Neutrophil (primary cell): Measurements from ENCODE around the gene LMO2.
"Not testable (repeated sequence)": the region's sequence is repeated elsewhere in the genome, so short reads cannot be mapped to it uniquely, and the experiment has no call there.

Source experiments
- H3K27ac ChIP-seq: fragments of 200-600 bp; sonication (generic); 2 replicates; pipeline ENCODE4 v1.5.1; 2016; ENCODE audit warnings: mild to moderate bottlenecking, moderate library complexity
- H3K27me3 ChIP-seq: fragments of 200-600 bp; sonication (generic); 2 replicates; pipeline ENCODE4 v1.6.0; 2016; ENCODE audit warnings: mild to moderate bottlenecking
- H3K36me3 ChIP-seq: fragments of 200-600 bp; sonication (generic); 2 replicates; pipeline ENCODE4 v1.5.1; 2017
- H3K4me1 ChIP-seq, 2 experiments: fragments of 200-600 bp in 1 of 2; sonication (generic) in 1 of 2; 1 replicate in 1 of 2; 2 replicates in 1 of 2; pipeline versions ENCODE4 v1.5.1 to v1.6.1; 2013 to 2016; ENCODE audit warnings: low read depth in 1 of 2, low read length in 1 of 2, mild to moderate bottlenecking in 1 of 2, moderate library complexity in 1 of 2; ENCODE audit not compliant: control insufficient read depth in 1 of 2, insufficient read depth in 1 of 2
- H3K4me3 ChIP-seq, 2 experiments: fragments of 200-600 bp in 1 of 2; sonication (generic) in 1 of 2; 1 replicate in 1 of 2; 2 replicates in 1 of 2; pipeline ENCODE4 v1.5.1; 2013 to 2016; ENCODE audit warnings: low read depth in 1 of 2, low read length in 1 of 2, mild to moderate bottlenecking in 1 of 2, moderate library complexity in 1 of 2
- H3K9me3 ChIP-seq: fragments of 200-600 bp; sonication (generic); 2 replicates; pipeline ENCODE4 v1.5.1; 2016
- CTCF ChIP-seq: fragments of 200-600 bp; sonication (generic); IDR thresholded peaks from 2 replicates; pipeline ENCODE4 v1.5.1; 2016; ENCODE audit warnings: antibody characterized with exemption

LMO2 gene

DNA sequence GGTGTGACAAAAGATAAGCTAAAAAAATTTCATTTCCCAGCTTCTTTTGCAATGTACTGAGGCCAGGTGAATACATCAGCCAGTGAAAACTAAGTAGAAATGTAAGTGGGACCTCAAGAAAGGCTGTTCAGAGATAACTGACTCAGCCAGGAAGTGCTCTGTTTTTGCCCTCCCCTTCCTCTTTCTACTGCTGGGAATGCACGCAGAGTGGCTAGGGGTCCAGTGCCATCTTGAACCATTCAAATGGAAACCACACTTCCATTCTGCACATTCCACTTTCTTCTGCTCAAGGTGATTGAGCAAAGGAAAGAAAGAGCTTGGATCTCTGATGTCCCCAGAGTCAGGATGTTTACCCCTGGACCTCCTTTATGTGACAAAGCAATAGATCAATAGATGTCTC is 27.8 kb upstream of the LMO2 start:
- Histone ChIP-seq H3K9me3 (no peaks in the 10 kb centered on the region), H3K36me3 (no peaks in the 10 kb centered on the region), H3K4me3 (peak overlapping the region in 1 of 2 experiments; percentile 20), H3K4me1 (peaks cover 20 to 21% of the 10 kb centered on the region in 2 experiments), H3K27me3 (no peaks in the 10 kb centered on the region), H3K27ac (peak overlapping the region; percentile 67)
- no peak for TF ChIP-seq CTCF

- peaks cover 42 to 44% of the 10 kb centered on the region in 2 experiments for H3K4me1 ChIP-seq
- not testable (repeated sequence) for H3K4me3 ChIP-seq, H3K36me3 ChIP-seq, H3K9me3 ChIP-seq, H3K27me3 ChIP-seq, H3K27ac ChIP-seq
These were observed 25.5 kb upstream of the LMO2 start for GRCh38 chr11:33917402-33917801.

DNA sequence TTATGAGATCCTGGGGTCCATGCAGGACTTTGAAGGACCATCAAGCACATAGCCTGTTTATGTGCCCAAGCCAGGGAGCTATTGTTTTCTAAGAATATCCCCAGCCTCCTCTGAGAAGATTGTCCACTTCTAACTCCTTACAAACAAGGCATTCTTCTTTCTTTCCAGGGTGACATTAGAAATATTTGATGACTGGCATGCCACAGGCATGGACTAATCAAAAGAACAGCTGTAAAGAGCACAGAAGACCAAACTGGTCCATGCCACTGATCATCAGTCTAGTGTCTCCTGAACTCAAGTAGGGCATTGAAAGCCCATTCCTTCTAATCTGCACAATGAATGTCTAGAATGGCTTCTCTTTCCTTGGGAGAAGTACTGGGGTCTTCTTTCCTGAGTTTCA is 24.9 kb upstream of the LMO2 start:
- no peak for TF ChIP-seq CTCF
- no peaks in the 10 kb centered on the region for H3K36me3 ChIP-seq
- no peak overlapping the region for H3K4me3 ChIP-seq
- H3K27me3 ChIP-seq, result no peaks in the 10 kb centered on the region
- no peaks in the 10 kb centered on the region for H3K9me3 ChIP-seq
- no peak overlapping the region for H3K27ac ChIP-seq
- peaks cover 49 to 51% of the 10 kb centered on the region in 2 experiments for H3K4me1 ChIP-seq

- no peaks in the 10 kb centered on the region for H3K36me3 ChIP-seq
- H3K9me3 ChIP-seq, result no peaks in the 10 kb centered on the region
- H3K27ac ChIP-seq, result no peak overlapping the region
- H3K4me3 ChIP-seq, result no peak overlapping the region
- H3K27me3 ChIP-seq, result no peaks in the 10 kb centered on the region
- no peak for TF ChIP-seq CTCF
- H3K4me1 ChIP-seq, result peaks cover 52 to 53% of the 10 kb centered on the region in 2 experiments
These were observed 23.6 kb upstream of the LMO2 start for GRCh38 chr11:33915526-33915925.

GRCh38 chr11:33913991-33914390 is 22.1 kb upstream of the LMO2 start:
- no peak for TF ChIP-seq CTCF
- no peak overlapping the region for H3K4me3 ChIP-seq
- H3K27me3 ChIP-seq, result no peaks in the 10 kb centered on the region
- H3K36me3 ChIP-seq, result no peaks in the 10 kb centered on the region
- H3K9me3 ChIP-seq, result no peaks in the 10 kb centered on the region
- H3K27ac ChIP-seq, result peak overlapping the region; percentile 69
- H3K4me1 ChIP-seq, result peaks cover 41 to 43% of the 10 kb centered on the region in 2 experiments

DNA sequence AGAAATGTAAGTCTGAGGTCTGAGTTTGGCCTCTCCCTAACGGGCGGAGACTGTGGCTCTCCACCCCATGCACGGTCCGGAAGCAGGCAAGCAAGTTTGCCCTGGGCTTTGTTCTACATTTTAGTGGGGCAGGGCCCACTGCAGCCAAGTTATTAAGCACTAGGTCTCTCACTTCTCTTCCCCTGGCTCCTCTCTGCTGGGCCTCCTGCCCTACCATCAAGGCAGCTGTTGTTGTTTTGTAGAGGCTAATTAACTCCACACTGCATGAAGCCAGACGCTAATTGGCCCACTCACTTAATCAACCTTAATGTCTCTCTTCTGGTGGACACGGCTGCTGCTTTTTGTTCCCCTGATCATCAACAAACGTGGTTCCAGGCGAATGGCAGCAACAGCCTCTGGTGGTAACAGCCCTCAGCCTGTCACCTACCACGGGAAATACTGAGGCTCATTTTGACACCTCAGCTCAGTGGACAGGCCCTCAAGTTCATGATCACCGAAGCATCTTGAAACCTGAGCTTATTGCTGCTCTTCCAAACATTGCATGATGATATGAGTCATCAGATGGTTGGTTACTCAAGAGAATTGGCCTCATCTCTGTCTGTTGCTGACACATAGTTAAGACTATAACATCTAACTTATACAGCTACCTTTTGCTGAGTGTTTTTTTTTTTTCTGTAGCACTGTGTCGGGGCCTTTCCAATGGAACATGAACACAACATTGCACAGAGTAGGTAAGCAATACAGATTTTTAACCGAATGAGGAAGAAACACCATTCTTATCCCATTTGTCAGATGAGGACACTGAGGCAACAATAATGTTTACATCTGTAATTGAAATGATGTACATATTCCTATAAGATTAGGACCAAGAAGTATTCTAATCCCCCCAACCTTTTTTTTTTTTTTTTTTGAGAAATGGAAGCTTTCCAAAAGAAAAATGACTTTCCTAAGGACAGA is 20.8 kb upstream of the LMO2 start:
- no peak for TF ChIP-seq CTCF
- Histone ChIP-seq H3K4me1 (peaks cover 52 to 56% of the 10 kb centered on the region in 2 experiments), H3K9me3 (no peaks in the 10 kb centered on the region), H3K4me3 (peak overlapping the region; percentile 6 to 12), H3K36me3 (no peaks in the 10 kb centered on the region), H3K27ac (peak overlapping the region; percentile 86), H3K27me3 (no peaks in the 10 kb centered on the region)
